Measurements from ENCODE around the gene AGK.

- no peak for TF ChIP-seq EP300 (IDR thresholded peaks at IDR 0.05)
- no peak for TF ChIP-seq CTCF (IDR thresholded peaks at IDR 0.05)
- no peak for TF ChIP-seq POLR2AphosphoS5 (IDR thresholded peaks at IDR 0.05)
Measured at GRCh38 chr7:141700848-141701371, 149.7 kb downstream of the AGK start.
